Measurements from ENCODE around the gene CASP10.
A peak's percentile ranks its signal among the peaks of the same experiment; 100 is the strongest.

The CASP10 gene

DNA sequence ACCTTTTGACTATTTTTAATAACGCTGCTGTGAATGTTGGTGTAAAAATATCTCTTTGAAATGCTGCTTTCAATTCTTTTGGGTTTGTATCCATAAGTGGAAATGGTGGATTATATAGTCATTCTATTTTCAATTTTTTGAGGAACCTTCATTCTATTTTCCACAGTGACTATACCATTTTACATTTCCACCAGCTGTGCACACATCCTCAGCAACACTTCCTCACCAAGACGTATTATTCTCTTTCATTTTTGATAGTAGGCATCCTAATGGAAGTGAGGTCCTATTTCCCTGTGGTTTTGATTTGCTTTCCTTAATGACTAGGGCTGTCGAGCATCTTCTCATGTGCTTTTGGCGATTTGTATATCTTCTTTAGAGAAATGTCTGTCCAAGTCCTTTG is 14.8 kb downstream of the CASP10 start:
- DNase-seq (ENCODE audit: low spot score), result no peak

DNA sequence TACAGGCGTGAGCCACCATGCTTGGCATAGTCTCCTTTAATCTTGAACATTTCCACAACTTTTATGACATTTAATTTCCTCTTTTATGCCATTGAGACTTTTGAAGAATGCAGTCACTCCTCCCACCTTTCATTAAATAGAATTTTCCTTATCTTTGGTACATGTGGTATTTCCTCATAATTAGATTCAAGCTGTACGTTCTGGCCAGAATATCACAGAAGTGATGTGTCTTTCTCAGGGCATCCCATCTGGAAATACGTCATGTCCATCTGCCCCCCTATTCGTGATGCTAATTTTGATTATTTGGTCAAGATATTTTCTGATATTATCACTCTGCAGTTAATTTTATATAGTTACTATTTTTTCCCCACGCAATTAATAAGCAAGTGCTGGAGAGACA is 16.9 kb downstream of the CASP10 start:
- DNase-seq (ENCODE audit: low spot score), result no peak

DNA sequence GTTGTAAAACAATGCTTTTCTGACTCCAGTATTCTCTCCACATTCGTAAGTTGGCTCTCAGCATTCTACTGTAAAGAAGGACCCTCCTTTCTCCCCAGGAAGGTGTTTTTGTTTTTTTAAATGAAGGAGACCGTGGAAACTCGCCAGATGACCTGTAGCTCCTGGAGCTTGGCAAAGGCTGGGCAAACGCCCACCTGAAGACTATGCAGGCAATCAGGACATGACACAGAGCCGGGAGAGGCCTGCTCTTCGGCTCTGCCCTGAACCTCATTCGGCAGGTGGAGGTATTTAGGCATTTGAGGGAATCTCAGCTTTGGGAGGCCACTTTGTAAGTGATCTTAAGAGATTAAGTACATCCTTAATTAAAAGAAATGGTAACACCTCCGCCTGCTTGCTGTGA is 17.4 kb downstream of the CASP10 start:
- no peak for DNase-seq (ENCODE audit: low spot score)

DNA sequence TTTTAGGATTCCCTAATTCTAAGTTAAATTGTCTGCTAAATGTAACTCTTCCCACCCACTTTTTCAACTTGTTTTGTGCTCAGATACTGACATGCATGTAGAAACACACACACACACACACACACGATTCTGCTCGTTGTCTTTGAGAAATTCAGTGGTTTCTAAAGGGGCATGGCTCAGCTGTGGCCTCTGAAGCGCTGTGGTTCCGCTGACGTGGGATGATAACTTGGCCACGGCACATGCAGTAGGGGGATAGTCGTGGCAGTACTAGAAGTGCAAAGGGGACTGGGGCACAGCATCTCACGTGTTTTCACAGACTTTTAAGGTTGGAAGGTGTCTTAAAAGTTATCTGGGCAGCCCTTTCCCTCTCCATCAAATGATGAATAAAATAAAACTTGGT is 18.4 kb downstream of the CASP10 start:
- no peak for DNase-seq (ENCODE audit: low spot score)

- no peak for DNase-seq (ENCODE audit: low spot score)
Observed at GRCh38 chr2:201203916-201204654, 21.1 kb downstream of the CASP10 start.

DNA sequence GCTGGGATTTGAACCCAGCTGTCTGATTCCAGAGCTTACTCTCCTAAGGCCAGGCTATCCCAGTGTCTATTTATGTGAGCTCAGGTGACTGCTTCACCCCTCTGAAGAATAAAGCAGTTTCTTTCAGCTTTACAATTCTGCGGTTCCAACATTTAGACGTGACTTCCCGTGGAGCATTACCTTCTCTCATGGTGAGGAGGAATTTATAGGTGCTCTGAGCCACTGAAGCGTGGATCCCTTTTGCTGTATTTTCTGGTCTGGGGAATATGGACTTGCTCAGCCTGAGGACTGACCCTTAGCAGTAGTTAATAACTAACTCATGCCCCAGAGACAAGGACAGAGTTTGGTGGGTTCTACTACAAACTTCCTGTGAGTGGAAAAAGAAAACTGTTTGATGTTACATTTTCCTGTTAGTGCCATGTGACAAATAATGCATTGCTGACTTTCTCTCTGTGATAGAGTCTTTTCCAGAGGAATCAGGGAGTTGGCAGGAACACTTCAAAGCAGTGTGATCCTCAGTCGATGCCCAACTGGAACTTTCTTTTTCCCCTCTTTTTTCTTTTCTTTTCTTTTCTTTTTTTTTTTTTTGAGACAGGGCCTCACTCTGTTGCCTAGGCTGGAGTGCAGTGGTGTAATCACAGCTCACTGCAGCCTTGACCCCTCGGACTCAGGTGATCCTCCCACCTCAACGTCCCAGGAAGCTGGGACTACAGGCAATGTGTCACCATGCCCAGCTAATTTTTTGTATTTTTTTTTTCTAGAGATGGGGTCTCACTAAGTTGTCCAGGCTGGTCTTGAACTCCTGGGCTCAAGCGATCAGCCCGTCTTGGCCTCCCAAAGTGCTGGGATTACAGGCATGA is 21.9 kb downstream of the CASP10 start:
- DNase-seq (ENCODE audit: low spot score), result no peak

GRCh38 chr2:201205515-201205849 is 22.5 kb downstream of the CASP10 start:
- no peak for DNase-seq (ENCODE audit: low spot score)

GRCh38 chr2:201208563-201209252 is 25.8 kb downstream of the CASP10 start:
- no peak for DNase-seq (ENCODE audit: low spot score)

DNA sequence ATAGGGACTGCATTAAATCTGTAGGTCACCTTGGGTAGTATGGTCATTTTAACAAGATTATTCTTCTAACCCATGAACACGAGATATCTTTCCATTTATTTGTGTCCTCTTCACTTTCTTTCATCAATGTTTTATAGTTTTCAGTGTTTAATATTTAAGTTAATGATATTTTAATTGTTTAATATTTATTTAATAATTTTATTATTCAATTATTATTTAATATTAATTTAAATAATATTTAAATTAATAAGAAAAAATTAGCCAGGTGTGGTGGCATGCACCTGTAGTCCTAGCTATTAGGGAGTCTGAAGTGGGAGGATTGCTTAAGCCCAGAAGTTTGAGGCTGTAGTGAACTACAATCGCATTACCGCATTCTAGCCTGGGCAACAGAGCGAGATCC is 33.0 kb downstream of the CASP10 start:
- no peak for DNase-seq (ENCODE audit: low spot score)

DNA sequence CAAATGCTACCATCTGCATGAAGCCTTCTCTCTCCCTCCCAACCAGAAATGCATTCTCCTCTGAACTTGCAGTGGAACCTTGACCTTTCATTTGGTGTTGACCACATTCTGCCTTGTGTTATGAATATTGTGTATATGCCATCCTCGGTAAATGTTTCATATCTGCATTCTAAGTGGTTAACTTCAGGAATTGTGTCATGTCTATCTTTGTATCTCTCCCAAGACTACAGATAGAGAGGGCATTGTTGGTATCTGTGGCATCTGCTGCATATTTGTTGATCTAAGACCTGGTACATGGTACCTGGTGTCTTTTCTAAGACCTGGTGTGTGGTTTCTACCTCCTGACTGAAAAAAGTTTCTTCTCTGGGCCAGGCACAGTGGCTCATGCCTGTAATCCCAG is 34.0 kb downstream of the CASP10 start:
- no peak for DNase-seq (ENCODE audit: low spot score)

GRCh38 chr2:201218780-201219179 is 35.8 kb downstream of the CASP10 start:
- DNase-seq (ENCODE audit: low spot score), result no peak

DNA sequence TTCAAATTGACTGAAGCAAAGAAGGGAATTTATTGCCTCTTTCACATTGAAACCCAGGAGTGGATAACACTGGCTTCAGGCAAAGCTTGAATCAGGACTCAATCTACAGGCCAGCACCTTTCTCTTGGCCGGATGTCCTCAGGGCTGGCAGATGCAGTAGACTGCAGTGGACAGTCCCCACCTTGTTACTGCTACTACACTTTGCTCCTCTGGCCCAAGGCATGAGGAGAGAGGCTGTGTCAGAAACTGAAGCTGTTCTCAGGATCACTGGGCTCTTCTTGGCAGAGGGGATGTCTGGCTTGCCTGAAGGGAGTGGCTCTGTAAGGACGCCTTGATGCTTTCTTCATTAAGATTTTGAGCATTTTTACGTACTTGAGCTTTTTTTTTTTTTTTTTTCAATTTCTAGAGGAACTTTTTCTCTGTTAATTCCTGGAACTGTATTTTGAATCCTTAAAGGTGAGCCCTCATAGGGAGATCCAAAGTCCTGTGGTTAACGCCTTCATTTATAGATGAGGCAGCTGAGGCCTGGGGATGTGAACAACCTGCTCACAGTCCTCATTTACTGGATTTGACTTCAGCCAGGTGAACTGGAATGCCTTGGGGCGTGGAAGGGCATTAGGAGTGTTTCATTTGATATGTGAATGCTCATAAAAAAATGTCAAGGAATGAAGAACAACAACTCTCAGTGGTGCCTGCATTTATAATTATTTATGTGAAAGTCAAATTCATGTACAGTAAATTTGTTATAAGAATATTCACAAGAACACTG is 36.6 kb downstream of the CASP10 start:
- DNase-seq (ENCODE audit: low spot score), result no peak

- no peak for DNase-seq (ENCODE audit: low spot score)
Observed at GRCh38 chr2:201220102-201220570, 37.2 kb downstream of the CASP10 start.

DNA sequence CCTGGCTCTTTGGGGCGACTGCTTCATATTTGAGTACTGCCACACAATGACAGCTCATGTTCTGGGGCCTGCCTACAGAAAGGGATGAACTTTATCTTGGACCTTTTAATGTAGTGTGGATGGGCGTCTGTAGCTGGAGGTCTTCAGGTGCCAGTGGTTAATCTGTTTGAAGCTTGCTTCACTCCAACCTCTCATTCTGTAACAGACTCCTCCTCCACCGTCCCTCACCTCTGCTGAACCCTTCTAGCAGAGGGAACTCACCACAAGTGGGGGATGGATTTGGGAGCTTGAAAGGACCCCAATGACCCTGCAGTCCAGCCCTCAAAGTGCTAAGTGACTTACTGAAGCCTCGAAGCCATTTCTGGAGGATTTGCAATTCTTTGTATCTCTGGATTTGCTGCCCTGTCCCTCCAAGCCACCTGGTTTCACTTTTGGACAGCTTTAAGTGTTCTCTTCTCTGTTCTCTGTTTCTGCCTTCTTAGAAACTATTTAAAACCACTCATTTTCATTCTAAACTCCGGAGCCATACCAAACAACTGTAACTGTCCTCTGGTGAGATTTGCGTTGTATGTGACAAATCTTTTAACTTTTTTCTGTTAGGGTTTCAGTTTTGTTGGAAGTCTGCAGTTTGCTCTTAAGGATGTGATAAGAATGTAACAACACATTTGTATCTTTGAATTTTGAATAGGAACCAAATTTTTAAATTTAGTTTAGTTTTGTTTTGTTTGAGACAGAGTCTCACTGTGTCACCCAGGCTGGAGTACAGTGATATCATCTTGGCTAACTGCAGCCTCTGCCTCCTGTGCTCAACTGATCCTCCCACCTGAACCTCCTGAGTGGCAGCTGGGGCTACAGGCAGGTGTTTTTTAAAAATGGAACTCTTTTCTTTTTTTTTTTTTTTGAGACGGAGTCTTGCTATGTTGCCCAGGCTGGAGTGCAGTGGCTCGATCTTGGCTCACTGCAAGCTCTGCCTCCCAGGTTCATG is 40.4 kb downstream of the CASP10 start:
- DNase-seq (ENCODE audit: low spot score), result no peak

DNA sequence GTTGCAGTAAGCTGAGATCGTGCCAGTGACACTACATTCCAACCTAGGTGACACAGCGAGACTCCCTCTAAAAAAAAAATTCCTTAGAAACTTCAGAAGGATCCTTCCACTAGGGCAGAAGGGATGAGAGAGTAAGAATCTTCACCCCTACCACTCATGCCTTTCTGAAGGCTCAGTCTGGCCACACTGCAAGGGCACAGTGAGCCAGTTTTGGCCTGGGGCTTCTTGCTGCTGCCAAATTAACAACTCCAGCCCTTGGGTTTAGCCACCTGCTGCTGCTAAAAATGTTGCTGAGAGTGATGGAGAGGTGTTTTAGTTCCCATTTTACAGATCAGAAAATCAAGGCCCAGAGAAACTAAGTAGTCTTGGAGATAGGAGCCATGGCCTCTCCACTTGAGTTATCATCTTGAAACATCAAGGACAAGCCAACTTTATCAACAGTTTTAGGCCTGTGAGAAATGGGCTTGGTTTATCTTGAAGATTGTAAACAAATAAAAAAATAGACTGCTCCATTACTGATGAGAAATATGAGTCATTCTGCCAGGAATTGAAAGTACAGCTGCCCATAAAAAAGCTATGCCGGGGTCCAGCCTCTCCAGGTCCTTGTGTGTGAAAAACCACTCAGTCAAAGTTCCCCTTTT is 45.5 kb downstream of the CASP10 start:
- no peak for DNase-seq (ENCODE audit: low spot score)

DNA sequence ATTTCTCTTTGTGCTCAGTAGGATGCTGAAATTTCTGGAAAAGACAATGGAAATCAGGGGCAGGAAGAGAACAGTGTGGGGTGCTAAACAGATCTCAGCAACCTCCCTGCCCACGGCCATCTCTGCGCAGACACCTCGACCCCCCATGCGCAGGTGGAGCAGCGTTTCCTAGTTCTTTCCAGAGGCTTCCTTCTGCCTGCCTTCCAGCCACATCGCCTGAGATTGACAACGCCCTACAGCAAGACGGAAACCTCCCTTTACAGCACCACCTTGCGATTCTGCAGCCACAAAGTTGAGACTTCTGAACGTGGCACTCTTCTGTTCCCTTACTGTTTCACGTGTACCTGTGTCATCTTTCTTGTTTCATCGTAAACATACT is 46.0 kb downstream of the CASP10 start:
- no peak for DNase-seq (ENCODE audit: low spot score)

DNA sequence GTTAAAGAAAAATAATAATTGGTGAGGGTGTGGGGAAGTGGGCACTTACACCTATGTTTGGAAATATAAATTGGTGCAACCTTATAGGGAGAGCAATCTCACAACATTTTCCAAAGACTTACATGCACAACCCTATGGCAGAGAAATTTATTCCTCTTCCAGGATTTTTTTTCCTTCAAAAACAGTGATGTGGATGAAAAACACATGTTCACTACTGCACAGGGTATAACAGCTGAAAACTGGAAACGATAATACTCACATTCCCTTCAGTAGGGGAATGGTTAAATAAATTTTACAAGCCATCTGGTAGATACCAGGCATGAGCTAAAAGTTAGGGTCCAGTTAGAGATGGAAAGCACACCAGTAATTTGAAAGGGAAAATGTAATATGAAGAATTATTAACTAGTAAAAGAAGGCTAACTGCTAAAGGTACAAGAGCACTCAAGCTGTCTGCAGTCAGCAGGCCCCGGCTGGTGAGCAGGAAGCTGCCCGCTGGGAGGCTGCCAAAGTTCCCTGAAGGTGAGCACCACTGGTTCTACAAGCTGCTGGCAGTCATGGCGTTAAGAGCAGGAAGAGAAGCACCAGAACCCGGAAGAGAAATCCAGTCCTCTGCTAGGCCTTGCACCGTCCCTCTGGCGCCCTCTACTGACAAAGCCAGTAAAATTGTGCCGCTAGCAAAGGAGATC is 49.0 kb downstream of the CASP10 start:
- peak; percentile 85 for DNase-seq (ENCODE audit: low spot score)

DNA sequence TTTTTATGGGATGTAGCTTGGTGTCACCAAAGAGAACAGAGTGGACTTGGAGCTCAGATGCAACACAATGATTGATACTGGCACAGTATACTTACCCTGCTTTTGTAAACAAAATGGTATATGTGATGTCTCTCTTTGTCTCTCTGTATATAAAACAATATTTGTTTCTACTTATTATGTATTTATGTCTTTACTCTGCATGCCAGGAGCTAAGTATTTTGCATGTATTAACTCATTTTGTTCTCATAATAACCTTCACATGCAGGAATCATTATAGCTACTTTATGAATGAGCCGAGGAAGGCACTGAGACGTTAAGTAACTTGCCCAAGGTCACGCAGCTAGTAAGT is 49.5 kb downstream of the CASP10 start:
- no peak for DNase-seq (ENCODE audit: low spot score)

DNA sequence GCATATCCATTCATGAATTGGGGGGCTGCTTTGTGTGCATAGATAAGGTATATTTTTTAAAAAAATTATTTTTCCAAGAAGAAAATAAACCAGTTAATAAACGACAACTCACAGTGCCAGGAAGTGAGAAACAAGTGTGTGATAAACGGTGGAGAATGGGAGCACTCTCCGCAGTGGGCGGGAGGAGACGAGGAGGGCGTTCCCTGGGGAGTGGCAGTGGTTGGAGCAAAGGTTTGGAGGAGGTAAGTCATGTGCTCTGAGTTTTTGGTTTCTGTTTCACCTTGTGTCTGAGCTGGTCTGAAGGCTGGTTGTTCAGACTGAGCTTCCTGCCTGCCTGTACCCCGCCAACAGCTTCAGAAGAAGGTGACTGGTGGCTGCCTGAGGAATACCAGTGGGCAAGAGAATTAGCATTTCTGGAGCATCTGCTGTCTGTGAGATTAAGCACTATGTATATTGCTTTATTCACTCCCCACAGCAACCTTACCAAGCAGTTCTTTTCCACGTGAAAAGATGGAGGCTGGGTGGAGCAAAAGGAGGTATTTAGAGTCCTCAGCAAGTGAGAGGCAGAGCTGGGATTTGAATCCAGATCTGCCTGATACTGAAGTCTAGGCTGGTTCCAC is 50.4 kb downstream of the CASP10 start:
- DNase-seq (ENCODE audit: low spot score), result no peak

All from D341Med (cell line).